Astrocyte (in vitro differentiated cells and primary cell): ENCODE results near the gene TFF2.

ENCODE experiments used
- EZH2 ChIP-seq: IDR thresholded peaks from 2 replicates; pipeline ENCODE4 v1.6.1; 2012; ENCODE audit warnings: mild to moderate bottlenecking, low read length, inconsistent platforms; ENCODE audit not compliant: insufficient read depth
- TF ChIP-seq, protein P1 (sequence below): IDR thresholded peaks from 2 replicates; pipeline ENCODE4 v1.5.1; 2011; ENCODE audit warnings: low read depth, mild to moderate bottlenecking, inconsistent platforms, low read length, moderate library complexity; ENCODE audit not compliant: insufficient read depth

DNA sequence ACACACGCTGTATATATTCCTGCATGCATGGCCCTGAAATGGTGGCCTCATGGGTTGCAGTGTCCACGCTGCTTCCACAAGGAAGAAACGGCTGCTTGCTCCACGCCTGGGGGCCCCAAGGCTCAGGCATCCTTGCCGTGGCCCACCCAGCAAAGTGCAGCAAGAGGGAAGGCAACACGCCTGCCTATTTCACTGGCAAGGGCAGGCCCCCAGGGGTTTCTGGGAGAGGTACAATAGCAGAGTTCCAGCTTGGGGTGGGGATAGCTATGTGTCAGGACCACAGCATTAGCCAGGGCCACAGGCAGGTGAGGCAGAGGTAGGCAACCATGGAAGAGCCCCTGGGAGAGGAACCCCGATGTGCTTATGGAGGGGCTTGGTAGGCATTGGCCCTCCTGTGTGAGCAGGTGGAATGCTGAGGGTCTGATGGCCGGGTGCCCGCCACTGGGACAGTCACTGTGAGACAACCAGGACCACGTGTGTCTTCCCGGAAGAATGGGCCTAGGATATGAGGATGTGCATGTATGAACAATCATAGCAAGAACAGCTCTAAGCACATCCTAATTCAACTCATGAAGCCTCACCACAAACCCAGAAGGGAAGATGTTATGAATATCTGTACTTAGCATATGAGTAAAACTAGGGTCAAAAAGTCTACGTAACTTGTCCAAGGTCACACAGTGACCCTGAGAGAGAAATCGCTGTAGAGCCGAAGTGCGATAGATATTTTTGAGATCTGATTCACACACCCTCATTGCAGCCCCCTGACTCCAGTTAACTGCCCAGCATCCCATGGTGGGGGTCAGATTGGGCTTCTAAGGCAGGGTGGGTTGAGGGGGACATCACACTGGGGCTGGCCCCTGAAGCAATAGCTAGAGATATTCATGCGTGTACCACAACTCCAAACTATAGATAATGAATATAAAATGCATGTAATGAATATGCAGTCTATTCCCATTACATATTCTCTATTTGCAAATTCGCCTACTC lies 11.8 kb downstream of the TFF2 start:
- TF ChIP-seq, protein P1, sequence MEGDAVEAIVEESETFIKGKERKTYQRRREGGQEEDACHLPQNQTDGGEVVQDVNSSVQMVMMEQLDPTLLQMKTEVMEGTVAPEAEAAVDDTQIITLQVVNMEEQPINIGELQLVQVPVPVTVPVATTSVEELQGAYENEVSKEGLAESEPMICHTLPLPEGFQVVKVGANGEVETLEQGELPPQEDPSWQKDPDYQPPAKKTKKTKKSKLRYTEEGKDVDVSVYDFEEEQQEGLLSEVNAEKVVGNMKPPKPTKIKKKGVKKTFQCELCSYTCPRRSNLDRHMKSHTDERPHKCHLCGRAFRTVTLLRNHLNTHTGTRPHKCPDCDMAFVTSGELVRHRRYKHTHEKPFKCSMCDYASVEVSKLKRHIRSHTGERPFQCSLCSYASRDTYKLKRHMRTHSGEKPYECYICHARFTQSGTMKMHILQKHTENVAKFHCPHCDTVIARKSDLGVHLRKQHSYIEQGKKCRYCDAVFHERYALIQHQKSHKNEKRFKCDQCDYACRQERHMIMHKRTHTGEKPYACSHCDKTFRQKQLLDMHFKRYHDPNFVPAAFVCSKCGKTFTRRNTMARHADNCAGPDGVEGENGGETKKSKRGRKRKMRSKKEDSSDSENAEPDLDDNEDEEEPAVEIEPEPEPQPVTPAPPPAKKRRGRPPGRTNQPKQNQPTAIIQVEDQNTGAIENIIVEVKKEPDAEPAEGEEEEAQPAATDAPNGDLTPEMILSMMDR = no peak
- TF ChIP-seq EZH2 = no peak
